SU-DHL-6 (cell line): ENCODE measurements around the gene TRAPPC2L.

ENCODE experiments used
- EZH2phosphoT487 ChIP-seq: fragments of 200-600 bp; sonication (generic), shearing (Covaris generic); conservative IDR thresholded peaks from 2 replicates; pipeline ENCODE4 v1.6.1; 2018; ENCODE audit warnings: mild to moderate bottlenecking, antibody characterized with exemption, low read length, moderate library complexity, mixed read lengths
- TF ChIP-seq, protein P1 (sequence below): fragments of 200-600 bp; sonication (generic); IDR thresholded peaks from one replicate; pipeline ENCODE4 v1.5.1; 2017; ENCODE audit warnings: antibody characterized with exemption, mild to moderate bottlenecking, low read length, moderate library complexity; ENCODE audit not compliant: insufficient read depth, poor library complexity, severe bottlenecking

DNA sequence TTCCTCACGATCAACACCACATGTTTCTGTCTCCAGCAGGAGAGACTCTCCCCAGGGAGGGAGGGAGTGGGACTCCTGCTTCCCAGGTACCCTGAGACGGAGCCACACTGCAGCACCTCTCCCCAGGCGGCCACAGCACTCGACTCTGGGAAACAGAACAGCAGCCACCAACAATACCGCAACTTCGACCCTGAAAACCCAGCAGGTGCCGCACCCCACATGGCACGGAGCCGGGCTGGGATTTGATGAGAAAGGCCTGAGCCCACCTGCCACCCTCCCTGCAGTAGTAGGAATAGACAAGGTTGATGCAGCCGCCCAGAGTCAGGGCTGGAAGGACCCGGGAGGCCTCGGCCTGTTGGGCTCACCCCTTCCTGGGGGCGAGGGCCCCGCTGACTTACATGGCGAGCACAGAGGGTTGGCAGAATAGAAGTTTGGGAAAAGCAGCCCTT is 14.6 kb upstream of the TRAPPC2L start:
- TF ChIP-seq, protein P1, sequence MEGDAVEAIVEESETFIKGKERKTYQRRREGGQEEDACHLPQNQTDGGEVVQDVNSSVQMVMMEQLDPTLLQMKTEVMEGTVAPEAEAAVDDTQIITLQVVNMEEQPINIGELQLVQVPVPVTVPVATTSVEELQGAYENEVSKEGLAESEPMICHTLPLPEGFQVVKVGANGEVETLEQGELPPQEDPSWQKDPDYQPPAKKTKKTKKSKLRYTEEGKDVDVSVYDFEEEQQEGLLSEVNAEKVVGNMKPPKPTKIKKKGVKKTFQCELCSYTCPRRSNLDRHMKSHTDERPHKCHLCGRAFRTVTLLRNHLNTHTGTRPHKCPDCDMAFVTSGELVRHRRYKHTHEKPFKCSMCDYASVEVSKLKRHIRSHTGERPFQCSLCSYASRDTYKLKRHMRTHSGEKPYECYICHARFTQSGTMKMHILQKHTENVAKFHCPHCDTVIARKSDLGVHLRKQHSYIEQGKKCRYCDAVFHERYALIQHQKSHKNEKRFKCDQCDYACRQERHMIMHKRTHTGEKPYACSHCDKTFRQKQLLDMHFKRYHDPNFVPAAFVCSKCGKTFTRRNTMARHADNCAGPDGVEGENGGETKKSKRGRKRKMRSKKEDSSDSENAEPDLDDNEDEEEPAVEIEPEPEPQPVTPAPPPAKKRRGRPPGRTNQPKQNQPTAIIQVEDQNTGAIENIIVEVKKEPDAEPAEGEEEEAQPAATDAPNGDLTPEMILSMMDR, result no peak
- TF ChIP-seq EZH2phosphoT487, result no peak
